CD4-positive, alpha-beta T cell treated with Interferon alpha-2 for 1 hour (primary cell): Measurements from ENCODE around the gene BACH2.
"Not testable (repeated sequence)": the region's sequence is repeated elsewhere in the genome, so short reads cannot be mapped to it uniquely, and the experiment has no call there.

Source experiments
- DNase-seq, 2 donors: peaks; one replicate each; pipeline ENCODE4 v3.0.0-alpha.2; 2020 to 2022

The BACH2 gene

GRCh38 chr6:89984926-89985750 is 311.5 kb downstream of the BACH2 start:
- no peak for DNase-seq

GRCh38 chr6:89980353-89980752 is 316.3 kb downstream of the BACH2 start:
- DNase-seq: no peak

- DNase-seq: no peak
Measured at GRCh38 chr6:89979481-89980119, 317.0 kb downstream of the BACH2 start.

GRCh38 chr6:89978749-89979145 is 317.9 kb downstream of the BACH2 start:
- no peak for DNase-seq

GRCh38 chr6:89977808-89978748 is 318.6 kb downstream of the BACH2 start:
- no peak for DNase-seq

- DNase-seq: no peak
Measured at GRCh38 chr6:89976694-89977020, 320.0 kb downstream of the BACH2 start.

- no peak for DNase-seq
Measured at GRCh38 chr6:89975991-89976693, 320.5 kb downstream of the BACH2 start.

GRCh38 chr6:89975366-89975765 is 321.3 kb downstream of the BACH2 start:
- no peak for DNase-seq

- no peak for DNase-seq
Measured at GRCh38 chr6:89974834-89975233, 321.8 kb downstream of the BACH2 start.

- no peak for DNase-seq
Measured at GRCh38 chr6:89972025-89972381, 324.6 kb downstream of the BACH2 start.

GRCh38 chr6:89971338-89972024 is 325.2 kb downstream of the BACH2 start:
- not testable (repeated sequence) for DNase-seq

- peak; percentile 12 to 50 for DNase-seq
Measured at GRCh38 chr6:89970609-89971337, 325.9 kb downstream of the BACH2 start.

GRCh38 chr6:89970072-89970471 is 326.6 kb downstream of the BACH2 start:
- no peak for DNase-seq

GRCh38 chr6:89966913-89967312 is 329.7 kb downstream of the BACH2 start:
- no peak for DNase-seq

- DNase-seq: no peak
Measured at GRCh38 chr6:89966228-89966544, 330.5 kb downstream of the BACH2 start.

- no peak for DNase-seq
Measured at GRCh38 chr6:89965441-89966227, 331.0 kb downstream of the BACH2 start.

GRCh38 chr6:89963391-89963790 is 333.3 kb downstream of the BACH2 start:
- DNase-seq: no peak

- no peak for DNase-seq
Measured at GRCh38 chr6:89961481-89961880, 335.2 kb downstream of the BACH2 start.

GRCh38 chr6:89959883-89960282 is 336.8 kb downstream of the BACH2 start:
- no peak for DNase-seq

GRCh38 chr6:89956182-89956581 is 340.5 kb downstream of the BACH2 start:
- DNase-seq: no peak

- no peak for DNase-seq
Measured at GRCh38 chr6:89955364-89955763, 341.3 kb downstream of the BACH2 start.
